HS-5 (cell line): ENCODE measurements around the gene PYCARD.
"Not testable (repeated sequence)": the region's sequence is repeated elsewhere in the genome, so short reads cannot be mapped to it uniquely, and the experiment has no call there.

Experiments
- DNase-seq: peaks from one replicate; pipeline ENCODE4 v3.0.0-alpha.2; 2012; ENCODE audit warnings: low read depth

The PYCARD gene

DNA sequence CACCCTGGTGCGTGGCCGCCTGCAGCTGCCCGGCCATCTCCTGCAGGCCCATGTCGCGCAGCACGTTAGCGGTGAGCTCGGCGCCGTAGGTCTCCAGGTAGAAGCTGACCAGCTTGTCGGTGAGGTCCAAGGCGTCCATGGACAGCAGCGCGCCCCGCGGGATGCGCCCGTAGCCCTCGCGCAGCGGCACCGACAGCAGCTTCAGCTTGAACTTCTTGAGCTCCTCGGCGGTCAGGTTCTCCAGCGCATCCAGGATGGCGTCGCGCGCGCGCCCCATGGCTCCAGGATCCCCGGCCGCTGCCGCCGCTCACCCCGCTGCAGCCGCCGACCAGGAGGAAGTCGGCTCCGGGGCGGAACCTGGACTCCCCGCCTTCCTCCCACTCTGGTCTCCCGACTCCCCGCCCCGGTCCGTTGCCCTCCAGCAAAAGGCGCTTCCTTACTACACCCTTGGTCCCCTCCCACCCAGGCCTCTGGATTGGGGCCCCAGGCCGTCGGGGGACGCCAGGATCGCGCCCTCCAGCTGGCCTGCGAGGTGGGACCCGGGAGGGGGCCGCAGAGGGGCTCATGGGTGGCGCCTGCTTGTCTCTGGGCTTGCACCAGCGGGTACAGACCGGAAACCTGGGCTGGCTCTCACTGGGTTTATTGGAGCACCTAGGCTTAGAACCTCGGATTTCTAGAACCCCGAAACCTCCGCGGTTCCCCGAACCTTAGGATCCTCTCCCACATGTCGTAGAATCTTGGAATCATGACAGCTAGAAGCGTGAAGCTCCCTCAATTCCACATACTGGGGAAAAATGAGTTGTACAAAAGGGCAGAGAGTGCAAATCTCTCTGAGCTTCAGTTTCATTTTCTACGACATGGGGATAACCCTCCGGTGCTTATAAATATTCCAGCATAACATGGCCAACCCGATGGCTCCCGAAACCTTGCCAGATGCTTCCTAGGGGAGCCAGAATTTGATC is at the start of gene PYCARD:
Gene PYCARD (minus strand): TSS at position 347 of the 962 bp plus-strand sequence. CDS start 70 bp downstream, at position 277.
- DNase-seq: no peak

DNA sequence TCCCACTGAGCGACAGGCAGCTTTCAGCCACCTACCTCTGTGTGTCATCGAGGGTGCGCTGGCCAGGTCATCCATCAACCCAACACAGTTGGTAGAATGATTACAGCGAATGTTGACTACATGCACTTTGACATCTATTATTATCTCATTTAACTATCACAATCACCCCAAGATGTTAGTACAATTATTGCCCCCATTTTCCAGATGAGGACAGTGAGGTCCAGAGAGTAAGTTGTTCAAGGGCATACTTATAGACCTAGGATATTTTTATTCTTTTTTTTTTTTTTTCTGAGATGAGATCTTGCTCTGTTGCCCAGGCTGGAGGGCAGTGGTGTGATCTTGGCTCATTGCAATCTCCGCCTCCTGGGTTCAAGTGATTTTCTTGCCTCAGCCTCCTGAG is 48.9 kb upstream of the PYCARD start:
- no peak for DNase-seq

DNA sequence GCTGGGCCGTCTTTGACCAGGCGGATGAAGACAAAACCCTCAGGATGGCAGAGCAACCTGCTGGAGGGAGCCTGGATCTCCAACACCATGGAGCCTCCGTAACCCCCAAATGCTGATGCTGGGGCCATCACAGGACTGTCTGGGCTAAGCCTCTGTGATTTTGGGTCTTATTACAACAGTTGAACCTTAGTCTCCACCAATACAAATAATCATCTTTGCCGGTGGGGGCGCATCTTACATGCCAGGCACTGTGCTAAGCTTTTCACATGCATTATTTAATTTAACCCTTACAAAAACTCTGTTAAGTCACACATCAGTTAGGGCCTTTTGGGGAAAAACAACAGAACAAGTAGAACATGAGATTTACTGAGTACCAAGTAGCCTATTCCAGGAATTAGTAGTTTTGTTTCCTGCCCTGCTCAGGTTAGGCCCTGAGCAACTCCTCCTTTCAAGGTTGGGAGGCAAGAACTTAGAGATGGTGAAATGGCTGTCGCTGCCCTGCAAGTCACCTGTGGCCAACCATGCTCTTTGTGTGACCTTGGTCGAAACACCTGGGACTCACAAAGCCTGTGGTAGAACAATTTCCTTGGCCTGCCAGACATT is 48.3 kb upstream of the PYCARD start:
- no peak for DNase-seq

DNA sequence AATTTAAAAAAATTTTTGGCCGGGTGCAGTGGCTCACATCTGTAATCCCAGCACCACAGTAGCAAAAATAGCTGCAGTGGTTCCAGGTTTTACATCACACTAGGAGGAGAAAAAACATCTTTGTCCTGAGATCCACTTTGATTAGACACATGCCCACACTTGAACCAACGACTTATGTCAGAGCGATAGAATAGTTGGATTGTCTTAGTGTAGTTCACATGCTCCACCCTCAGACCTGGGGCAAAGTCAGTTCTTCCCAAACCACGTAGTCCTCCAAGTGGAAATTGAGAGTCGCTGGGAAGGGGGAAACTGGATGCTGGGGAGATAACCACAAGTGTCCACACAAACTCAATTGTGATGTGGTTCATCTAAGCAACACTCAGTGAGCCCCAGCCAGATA is 45.8 kb upstream of the PYCARD start:
- DNase-seq: no peak

DNA sequence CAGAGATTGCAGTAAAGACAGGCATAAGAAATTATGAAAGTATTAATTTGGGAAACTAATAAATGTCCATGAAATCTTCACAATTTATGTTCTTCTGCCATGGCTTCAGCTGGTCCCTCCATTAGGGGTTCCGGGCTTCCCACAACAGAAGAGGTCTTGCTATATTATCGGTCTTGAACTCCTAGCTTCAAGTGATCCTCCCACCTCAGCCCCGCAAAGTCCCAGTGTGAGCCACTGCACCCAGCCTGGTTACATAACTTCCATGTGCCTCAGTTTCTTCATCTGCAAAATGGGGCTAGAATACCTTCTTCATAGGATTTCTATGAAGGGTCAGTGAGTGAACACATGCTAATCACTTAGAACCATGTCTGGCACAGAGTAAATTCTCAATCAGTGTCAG is 43.7 kb upstream of the PYCARD start:
- no peak for DNase-seq

DNA sequence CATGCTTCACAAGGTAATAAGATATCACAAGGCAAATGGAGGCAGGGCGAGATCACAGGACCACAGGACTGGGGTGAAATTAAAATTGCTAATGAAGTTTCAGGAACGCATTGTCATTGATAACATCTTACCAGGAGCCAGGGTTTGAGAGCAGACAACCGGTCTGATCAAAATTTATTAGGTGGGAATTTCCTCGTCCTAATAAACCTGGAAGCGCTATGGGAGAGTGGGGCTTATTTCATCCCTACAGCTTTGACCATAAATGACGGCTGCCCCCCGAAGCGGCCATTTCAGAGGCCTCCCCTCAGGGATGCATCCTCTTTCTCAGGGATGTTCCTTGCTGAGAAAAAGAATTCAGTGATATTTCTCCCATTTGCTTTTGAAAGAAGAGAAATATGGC is 43.0 kb upstream of the PYCARD start:
- not testable (repeated sequence) for DNase-seq

DNA sequence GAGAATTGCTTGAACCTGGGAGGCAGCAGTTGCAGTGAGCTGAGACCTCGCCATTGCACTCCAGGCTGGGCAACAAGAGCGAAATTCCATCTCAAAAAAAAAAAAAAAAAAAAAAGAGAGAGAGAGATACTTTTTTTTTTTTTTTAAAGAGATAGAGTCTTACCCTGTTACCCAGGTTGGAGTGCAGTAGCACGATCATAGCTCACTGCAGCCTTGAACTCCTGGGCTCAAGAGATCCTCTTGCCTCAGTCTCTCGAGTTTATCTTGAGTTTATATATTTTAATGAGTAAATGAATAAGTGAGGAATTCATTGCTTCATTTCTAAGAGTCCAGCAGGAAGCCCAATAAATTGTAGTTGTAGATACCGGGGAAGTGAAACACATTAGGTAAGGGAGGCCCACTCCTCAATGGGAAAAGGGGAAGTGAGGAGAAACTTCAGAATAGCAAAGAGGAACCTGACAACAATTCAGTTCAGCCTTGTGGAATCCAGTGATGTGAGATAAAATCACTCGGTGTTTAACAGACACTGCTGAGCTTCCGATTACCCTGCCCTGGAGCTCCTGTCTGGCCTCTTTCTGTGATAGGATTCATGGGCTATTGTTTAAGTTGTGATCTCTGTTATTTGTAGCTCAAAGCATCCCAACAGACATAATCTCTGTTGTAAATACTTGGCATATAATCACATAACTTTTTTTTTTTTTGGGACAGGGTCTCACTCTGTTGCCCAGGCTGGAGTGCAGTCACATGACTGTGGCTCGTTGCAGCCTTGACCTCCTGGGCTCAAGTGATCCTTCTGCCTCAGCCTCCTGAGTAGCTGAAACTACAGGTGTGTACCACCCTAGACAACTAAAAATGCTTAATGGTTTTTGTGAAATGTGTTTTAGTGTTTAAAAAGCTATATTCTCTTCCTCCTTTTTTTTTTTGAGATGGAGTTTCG is 41.4 kb upstream of the PYCARD start:
- no peak for DNase-seq

DNA sequence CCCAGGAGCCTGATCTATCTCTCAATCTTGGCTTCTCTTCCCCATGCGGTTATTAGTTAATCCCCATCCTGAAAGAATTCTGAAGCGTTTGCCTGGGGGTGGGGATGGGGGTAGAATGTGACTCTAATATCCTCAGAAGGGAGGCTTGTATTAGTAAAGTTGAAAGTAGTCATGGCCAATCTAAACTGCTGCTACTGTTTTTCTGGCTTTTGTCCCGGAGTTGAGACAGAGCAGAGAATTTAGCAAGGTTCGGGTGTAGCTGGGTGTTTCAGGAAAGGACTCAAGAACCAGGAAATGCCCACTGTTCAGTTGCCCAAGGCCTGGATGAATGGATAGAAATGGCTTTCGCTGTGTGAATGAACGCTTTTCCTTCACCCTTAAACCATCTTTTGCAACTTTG is 39.6 kb upstream of the PYCARD start:
- DNase-seq: no peak

DNA sequence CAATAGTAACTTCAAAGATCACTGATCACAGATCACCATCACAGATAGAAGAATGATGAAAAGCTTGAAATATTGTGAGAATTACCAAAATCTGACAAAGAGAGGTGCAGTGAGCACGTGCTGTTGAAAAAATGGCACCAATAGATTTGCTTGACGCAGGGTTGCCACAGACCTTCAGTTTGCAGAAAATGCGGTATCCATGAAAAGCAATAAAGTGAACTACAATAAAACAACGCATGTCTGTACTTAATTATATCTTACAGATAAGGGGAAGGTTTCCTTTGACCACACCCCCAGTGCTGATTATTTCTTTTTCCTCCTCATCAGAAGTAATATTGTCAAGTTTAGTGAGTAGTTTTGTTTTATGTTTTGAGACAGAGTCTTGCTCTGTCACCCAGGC is 35.5 kb upstream of the PYCARD start:
- no peak for DNase-seq

DNA sequence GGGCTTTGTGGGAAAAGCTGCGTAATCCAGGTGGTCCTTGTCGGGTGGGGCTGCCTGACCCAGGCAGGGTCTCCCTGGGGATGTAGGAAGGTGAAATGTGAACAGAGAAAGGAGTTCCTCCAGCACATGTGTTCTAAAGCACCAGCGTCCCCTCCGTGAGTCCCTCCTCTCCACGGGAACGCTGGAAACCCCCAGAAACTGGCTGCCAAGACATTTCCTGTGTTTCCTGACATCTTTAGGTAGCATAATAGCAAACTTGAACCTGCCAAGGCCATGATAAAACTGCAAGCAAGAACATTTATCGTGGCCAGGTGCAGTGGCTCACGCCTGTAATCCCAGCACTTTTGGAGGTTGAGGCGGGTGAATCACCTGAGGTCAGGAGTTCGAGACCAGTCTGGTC is 26.9 kb upstream of the PYCARD start:
- no peak for DNase-seq

DNA sequence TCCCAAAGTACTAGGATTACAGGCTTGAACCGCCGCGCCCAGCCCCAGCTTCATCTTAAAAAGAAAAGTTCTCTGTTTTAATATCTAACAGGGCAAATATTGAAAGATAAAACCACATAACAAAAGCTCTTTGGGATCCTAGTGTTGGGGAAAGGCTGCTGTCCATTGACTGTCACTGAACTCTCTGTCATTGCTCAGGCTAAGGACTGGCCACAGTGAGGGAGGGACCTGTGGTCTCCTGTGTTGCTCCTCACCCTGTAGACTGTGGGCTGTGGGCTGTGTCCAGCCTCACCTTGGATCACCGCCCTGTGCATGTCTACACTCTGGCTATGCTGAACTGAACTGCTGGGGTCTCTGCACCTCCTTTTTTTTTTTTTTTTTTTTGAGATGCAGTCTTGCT is 25.6 kb upstream of the PYCARD start:
- DNase-seq: no peak

DNA sequence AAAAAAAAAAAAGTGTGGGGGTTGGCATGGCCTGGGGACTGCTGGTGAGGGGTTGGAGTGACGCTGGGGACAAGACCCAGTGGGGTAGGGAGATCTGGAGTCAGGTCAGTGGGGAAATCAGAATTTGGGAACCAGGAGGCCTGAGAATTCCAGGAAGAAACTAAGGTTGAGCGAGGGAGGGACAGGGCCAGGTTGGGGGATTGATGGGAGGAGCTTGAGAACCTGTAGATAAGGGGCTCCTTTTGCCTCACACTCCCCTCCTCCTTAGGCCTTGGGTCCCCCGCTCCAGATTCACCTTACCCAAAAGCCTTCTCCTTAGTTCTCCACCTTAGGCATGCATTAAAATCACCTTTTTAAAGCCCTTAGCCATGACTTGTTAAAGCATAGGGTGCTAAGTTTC is 22.6 kb upstream of the PYCARD start:
- DNase-seq: no peak

DNA sequence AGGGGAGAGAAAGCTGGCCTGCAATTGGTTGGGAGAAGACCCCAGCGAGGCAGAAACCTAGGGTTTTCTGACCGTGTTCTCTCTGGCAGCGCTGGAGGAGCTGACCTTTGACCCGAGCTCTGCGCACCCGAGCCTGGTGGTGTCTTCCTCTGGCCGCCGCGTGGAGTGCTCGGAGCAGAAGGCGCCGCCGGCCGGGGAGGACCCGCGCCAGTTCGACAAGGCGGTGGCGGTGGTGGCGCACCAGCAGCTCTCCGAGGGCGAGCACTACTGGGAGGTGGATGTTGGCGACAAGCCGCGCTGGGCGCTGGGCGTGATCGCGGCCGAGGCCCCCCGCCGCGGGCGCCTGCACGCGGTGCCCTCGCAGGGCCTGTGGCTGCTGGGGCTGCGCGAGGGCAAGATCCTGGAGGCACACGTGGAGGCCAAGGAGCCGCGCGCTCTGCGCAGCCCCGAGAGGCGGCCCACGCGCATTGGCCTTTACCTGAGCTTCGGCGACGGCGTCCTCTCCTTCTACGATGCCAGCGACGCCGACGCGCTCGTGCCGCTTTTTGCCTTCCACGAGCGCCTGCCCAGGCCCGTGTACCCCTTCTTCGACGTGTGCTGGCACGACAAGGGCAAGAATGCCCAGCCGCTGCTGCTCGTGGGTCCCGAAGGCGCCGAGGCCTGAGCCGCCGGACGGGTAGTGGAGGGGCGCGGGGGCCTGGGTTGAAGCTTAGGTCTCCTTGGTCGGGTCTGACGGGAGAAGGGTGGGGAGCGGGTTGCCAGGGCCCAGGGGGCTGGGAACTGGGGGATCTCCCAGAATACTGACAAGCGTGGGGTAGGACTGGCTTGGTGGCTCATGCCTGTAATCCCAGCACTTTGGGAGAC is 21.8 kb upstream of the PYCARD start:
- no peak for DNase-seq

DNA sequence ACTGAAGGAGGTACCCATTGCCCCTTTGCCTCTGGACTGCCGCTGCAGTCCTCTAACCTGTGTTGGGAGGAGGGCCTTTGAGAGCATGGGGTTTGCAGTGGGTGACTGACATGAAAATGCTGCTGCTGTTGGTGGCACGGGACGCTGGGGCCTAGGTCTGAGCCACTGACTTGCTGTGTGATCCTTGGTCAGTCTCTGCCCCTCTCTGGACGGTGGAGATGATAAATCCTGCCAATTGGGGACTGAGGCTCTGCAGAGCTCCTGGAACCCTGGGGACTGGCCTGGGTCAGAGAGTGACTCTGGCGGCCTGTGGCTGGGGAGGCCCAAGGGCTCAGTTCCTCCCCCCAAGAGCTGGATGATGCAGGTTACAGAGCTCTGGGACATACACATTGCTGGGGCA is 20.5 kb upstream of the PYCARD start:
- DNase-seq: no peak

DNA sequence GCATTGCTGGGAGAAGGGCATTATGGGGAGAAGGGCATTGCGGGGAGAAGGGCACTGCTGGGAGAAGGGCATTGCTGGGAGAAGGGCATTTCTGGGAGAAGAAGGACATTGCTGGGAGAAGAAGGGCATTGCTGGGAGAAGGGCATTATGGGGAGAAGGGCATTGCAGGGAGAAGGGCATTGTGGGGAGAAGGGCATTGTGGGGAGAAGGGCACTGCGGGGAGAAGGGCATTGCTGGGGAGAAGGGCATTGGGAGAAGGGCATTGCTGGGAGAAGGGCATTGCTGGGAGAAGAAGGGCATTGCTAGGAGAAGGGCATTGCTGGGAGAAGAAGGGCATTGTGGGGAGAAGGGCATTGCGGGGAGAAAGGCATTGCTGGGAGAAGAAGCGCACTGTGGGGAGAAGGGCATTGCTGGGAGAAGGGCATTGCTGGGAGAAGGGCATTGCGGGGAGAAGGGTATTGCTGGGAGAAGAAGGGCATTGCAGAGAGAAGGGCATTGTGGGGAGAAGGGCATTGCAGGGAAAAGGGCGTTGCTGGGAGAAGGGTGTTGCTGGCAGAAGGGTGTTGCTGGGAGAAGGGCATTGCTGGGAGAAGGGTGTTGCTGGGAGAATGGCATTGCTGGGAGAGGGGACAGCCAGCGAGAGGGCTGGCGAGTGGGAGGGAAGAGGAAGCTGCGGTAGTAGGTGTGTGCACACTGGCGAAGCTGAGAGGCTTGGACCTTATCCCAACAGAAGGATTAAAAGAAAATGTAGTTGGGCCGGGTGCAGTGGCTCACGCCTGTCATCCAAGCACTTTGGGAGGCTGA is 19.0 kb upstream of the PYCARD start:
- DNase-seq: no peak

DNA sequence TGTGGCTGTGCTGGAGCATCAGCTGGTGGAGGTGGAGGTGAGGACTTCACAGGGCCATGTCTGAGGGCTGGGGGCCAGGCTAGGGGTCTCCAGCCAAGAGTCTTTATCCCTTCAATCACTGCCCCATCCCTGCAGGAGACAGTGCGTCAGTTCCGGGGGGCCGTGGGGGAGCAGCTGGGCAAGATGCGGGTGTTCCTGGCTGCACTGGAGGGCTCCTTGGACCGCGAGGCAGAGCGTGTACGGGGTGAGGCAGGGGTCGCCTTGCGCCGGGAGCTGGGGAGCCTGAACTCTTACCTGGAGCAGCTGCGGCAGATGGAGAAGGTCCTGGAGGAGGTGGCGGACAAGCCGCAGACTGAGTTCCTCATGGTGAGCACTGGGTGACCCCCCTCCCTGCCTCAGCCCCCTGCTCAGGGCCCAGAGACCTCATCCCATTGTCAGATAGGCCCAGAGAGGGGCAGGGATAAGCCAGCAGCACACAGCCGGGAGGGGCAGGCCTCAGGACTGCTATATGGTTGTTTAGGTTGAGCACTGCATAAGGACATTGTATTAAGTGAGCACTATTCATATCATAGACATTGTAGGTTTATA is 16.7 kb upstream of the PYCARD start:
- no peak for DNase-seq

DNA sequence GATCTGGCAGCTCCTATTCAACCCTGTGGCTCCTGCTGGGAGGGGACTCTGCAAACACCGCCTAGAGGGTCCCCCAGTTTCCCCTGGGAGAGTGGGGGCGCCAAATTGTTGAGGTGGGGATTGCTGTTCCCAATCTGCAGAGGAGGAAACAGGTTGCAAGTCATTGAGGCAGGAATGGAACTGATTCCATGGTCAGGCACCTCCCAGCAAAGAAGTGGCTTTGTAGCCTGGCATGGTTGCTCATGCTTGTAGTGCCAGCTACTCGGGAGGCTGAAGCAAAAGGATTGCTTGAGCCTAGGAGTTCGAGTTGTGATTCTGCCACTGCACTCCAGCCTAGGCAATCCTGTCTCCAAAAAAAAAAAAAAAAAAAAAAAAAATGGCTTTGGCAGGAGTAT is 14.6 kb upstream of the PYCARD start:
- no peak for DNase-seq

DNA sequence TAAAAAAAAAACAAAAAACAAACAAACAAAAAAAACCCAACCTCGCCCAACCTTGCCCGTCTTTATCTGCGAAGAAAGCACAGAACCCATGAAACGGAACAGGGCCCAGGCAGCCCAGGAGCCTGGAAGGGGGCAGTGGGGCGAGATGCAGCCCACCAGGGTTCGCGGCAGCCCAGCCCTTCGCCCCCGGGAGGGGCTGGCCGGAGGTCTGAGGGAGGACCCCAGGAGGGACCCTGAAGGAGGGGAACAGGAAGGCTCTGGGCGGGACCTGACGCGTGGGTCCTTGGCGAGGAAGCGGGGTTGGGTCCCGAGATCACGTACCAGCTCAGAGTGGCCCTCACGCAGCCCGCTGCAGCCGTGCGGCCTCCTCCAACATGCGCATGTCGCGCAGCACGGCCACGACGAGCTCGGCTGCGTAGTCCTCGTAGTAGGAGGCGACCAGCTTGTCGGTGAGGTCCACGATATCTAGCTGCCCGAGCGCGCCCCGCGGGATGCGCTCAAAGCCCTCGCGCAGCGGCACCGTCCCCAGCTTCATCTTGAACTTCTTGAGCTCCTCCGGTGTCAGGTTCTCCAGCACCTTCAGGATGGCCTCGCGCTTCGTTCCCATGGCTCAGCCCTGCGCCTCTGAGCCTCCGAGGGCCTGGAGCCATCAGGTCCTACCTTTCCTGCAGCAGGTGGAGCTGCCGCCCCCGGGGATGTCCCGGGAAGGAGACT is 14.0 kb upstream of the PYCARD start, which contains the start of gene PYDC1:
Gene PYDC1 (minus strand): TSS at position 714 of the 714 bp plus-strand sequence. CDS start 107 bp downstream, at position 607.
- DNase-seq: no peak
